Gastrocnemius medialis (tissue), 4 donors: ENCODE data around the gene NAA40. TPM values are rescaled to one million over a fixed set of nuclear protein-coding genes. Genes with fewer than 3 reads are reported as not detected.

Source experiments
- ATAC-seq, 2 donors: fragments of 150-250 bp; one replicate each; pipeline ENCODE4 v1.9.1; 2016
- DNase-seq, 2 donors: peaks; one replicate each; pipeline ENCODE4 v3.0.0-alpha.2; 2019
- H3K27ac ChIP-seq, 4 donors: fragments of 200-600 bp; sonication (generic); 1 replicate in 1 of 4; 2 replicates in 3 of 4; pipeline ENCODE4 v1.5.1; 2016 to 2018; ENCODE audit warnings: mild to moderate bottlenecking in 2 of 4, moderate library complexity in 1 of 4
- H3K27me3 ChIP-seq, 3 donors: fragments of 200-600 bp; sonication (generic) in 2 of 3; 1 replicate in 1 of 3; 2 replicates in 2 of 3; pipeline versions ENCODE4 v1.5.1 to v1.6.0; 2016 to 2019; ENCODE audit warnings: mild to moderate bottlenecking in 1 of 3, moderate library complexity in 1 of 3
- H3K36me3 ChIP-seq, 2 donors: fragments of 200-600 bp; sonication (generic) in 1 of 2; one replicate each; pipeline ENCODE4 v1.5.1; 2017 to 2018
- H3K4me1 ChIP-seq, 2 donors: fragments of 200-600 bp; sonication (generic) in 1 of 2; one replicate each; pipeline ENCODE4 v1.5.1; 2016 to 2017; ENCODE audit warnings: mild to moderate bottlenecking in 2 of 2
- H3K4me3 ChIP-seq, 4 donors: fragments of 200-600 bp; sonication (generic) in 3 of 4; 1 replicate in 1 of 4; 2 replicates in 3 of 4; pipeline ENCODE4 v1.5.1; 2016 to 2019; ENCODE audit warnings: mild to moderate bottlenecking in 2 of 4
- H3K9me3 ChIP-seq, 3 donors: fragments of 200-600 bp; sonication (generic) in 2 of 3; 1 replicate in 1 of 3; 2 replicates in 2 of 3; pipeline ENCODE4 v1.5.1; 2016 to 2019
- POLR2A ChIP-seq, 2 donors: fragments of 450-650 bp; IDR thresholded peaks; one replicate each; pipeline ENCODE4 v1.6.1; 2017; ENCODE audit warnings: antibody characterized with exemption in 2 of 2, mild to moderate bottlenecking in 2 of 2, moderate library complexity in 2 of 2
- in situ Hi-C, 4 donors: fragments of 200-750 bp; cut with MboI; loops; one replicate each; pipeline versions ENCODE4 v1.15.0 to v1.8.0; 2017; ENCODE audit warnings: low sequenced_read_pairs in 4 of 4
- intact Hi-C: fragments of 100-400 bp; cut with DNase I; formaldehyde crosslinking; loops from one replicate; pipeline ENCODE4 v1.15.1; 2023; ENCODE audit warnings: low total_unique reads
- total RNA-seq, 4 donors: library from RNA; depleted of rRNA; stranded (reverse); fragments of >200 nt; gene quantifications; one replicate each; pipeline versions ENCODE4 v1.1.0 to v1.2.3, GENCODE V29; 2016
- TF ChIP-seq, protein P1 (sequence below), 5 experiments: fragments of 450-650 bp in 3 of 5; fragments of 200-600 bp in 2 of 5; sonication (generic) in 2 of 5; IDR thresholded peaks in 4 of 5; conservative IDR thresholded peaks in 1 of 5; 1 replicate in 4 of 5; 2 replicates in 1 of 5; pipeline ENCODE4 v1.5.1; 2016 to 2019; ENCODE audit warnings: antibody characterized with exemption in 5 of 5, mild to moderate bottlenecking in 3 of 5, moderate library complexity in 3 of 5

Gene NAA40
- total RNA-seq, 4 donors from 2014 or later: 4.9 to 11.4 (median 6.5) TPM

GRCh38 chr11:63907808-63908530 is 30.8 kb upstream of the NAA40 start:
- H3K4me1 ChIP-seq: no peaks in the 10 kb centered on the region

DNA sequence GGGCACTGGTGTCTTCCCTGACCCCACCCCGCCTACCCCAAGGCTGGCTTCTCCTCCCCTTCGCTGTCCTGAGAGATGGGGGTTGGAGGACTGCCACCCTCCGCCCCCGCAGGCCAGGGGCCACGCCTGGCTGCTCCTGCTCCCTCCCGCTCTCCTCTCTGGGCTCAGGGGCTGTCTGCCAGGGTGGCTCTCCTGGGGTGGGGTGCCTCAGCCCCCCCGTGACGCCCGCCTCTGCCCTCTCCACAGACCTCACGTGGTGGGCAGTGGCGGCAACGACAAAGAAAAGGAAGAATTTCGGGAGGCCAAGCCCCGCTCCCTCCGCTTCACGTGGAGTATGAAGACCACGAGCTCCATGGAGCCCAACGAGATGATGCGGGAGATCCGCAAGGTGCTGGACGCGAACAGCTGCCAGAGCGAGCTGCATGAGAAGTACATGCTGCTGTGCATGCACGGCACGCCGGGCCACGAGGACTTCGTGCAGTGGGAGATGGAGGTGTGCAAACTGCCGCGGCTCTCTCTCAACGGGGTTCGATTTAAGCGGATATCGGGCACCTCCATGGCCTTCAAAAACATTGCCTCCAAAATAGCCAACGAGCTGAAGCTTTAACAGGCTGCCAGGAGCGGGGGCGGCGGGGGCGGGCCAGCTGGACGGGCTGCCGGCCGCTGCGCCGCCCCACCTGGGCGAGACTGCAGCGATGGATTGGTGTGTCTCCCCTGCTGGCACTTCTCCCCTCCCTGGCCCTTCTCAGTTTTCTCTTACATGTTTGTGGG is 30.0 kb upstream of the NAA40 start:
- Histone ChIP-seq H3K4me1 (no peaks in the 10 kb centered on the region), H3K4me3 (no peak overlapping the region), H3K9me3 (no peaks in the 10 kb centered on the region), H3K27me3 (no peaks in the 10 kb centered on the region), H3K27ac (no peak overlapping the region), H3K36me3 (peaks cover 0 to 56% of the 10 kb centered on the region in 2 donors)
- in situ Hi-C loops (no loop called here), intact Hi-C loops (loop anchor here (5.0 kb wide), 1 partner anchor 33 kb away; no protein-coding TSS in a partner anchor)
- no peak for ATAC-seq
- DNase-seq: no peak
- TF ChIP-seq, protein P1, sequence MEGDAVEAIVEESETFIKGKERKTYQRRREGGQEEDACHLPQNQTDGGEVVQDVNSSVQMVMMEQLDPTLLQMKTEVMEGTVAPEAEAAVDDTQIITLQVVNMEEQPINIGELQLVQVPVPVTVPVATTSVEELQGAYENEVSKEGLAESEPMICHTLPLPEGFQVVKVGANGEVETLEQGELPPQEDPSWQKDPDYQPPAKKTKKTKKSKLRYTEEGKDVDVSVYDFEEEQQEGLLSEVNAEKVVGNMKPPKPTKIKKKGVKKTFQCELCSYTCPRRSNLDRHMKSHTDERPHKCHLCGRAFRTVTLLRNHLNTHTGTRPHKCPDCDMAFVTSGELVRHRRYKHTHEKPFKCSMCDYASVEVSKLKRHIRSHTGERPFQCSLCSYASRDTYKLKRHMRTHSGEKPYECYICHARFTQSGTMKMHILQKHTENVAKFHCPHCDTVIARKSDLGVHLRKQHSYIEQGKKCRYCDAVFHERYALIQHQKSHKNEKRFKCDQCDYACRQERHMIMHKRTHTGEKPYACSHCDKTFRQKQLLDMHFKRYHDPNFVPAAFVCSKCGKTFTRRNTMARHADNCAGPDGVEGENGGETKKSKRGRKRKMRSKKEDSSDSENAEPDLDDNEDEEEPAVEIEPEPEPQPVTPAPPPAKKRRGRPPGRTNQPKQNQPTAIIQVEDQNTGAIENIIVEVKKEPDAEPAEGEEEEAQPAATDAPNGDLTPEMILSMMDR (IDR thresholded peaks at IDR 0.05 in 4 of 5, conservative IDR thresholded peaks at IDR 0.05 in 1 of 5): no peak
- TF ChIP-seq POLR2A (IDR thresholded peaks at IDR 0.05): no peak

More at GRCh38 chr11:63907808-63908530, 30.8 kb upstream of the NAA40 start:
- TF ChIP-seq, protein P1 (IDR thresholded peaks at IDR 0.05 in 4 of 5, conservative IDR thresholded peaks at IDR 0.05 in 1 of 5): no peak
- no peak for TF ChIP-seq POLR2A (IDR thresholded peaks at IDR 0.05)
- in situ Hi-C loops (no loop called here), intact Hi-C loops (loop anchor here (5.0 kb wide), 1 partner anchor 34 kb away; no protein-coding TSS in a partner anchor)
- DNase-seq (no peak), ATAC-seq (no peak)
- no peaks in the 10 kb centered on the region for H3K27me3 ChIP-seq
- H3K4me3 ChIP-seq: no peak overlapping the region
- no peaks in the 10 kb centered on the region for H3K9me3 ChIP-seq
- peaks cover 0 to 64% of the 10 kb centered on the region in 2 donors for H3K36me3 ChIP-seq
- no peak overlapping the region for H3K27ac ChIP-seq

DNA sequence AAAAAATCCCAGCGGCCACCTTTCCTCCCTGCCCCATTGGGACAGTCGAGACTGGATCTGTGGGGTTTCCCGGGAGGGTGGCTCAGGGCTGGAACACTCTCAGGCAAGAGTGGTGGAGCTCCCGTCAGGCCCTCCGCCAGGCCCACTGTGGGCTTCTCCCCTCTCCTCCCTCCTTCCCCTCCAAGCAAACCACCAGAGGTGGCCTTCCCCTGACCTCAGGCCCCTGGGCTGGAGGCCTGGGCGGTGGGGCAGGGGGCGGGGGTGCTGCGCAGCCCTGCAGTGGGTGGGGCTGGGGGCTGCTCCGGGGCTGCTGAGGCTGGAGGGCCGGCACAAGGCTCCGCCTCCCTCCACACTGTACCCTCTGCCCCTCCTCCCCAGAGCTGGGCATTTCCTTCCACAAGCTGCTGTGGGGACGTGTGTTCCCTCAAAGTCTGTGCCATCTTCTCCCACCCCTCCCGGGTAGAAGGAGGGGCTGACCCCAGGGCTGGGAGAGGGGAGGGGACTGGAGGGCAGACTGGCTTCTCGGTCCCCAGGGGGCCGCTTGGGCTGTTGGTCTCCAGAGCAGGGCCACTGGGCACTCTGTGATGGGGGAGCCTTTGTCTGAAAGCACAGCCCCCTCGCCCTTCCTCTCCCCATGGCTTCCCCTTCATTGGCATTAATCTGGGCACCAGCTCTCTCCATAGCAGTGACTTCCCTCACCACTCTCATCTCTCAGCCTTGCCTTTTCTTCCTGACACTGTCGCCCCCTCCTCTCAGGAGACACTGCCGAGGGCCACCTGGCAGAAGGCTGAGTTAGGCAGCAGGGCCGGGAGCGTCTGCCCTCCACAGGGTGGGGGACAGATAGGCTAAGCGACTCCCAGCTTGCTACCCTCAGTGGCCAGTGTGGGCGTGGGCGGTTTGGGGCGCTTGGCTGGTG is 29.0 kb upstream of the NAA40 start:
- intact Hi-C loops (loop anchor here (5.0 kb wide), 1 partner anchor 32 kb away; no protein-coding TSS in a partner anchor), in situ Hi-C loops (no loop called here)
- peaks cover 0 to 45% of the 10 kb centered on the region in 2 donors for H3K36me3 ChIP-seq
- no peak for ATAC-seq
- no peak overlapping the region for H3K4me3 ChIP-seq
- no peak for TF ChIP-seq POLR2A (IDR thresholded peaks at IDR 0.05)
- TF ChIP-seq, protein P1 (IDR thresholded peaks at IDR 0.05 in 4 of 5, conservative IDR thresholded peaks at IDR 0.05 in 1 of 5): no peak
- no peak for DNase-seq
- no peaks in the 10 kb centered on the region for H3K4me1 ChIP-seq
- H3K27me3 ChIP-seq: no peaks in the 10 kb centered on the region
- no peak overlapping the region for H3K27ac ChIP-seq
- no peaks in the 10 kb centered on the region for H3K9me3 ChIP-seq

DNA sequence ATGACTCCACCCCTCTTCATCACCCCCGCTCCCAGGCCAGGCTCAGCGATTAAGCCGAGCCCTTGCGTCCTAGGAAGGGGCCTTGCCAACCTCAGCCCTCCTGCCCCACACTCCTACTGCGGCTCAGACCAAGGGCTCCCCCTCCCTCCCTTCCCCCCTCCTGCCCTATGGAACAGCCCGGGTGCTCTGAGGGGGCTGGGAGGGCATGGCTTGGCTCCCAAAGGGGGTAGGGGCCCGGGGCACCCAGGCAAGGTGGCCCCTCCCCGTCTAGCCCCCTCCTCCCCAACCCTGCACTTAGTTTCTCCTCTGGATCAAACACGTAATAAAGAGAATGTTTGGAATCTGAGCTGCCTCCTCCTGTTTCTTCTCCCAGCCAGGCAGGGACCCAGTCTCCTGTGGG is 28.1 kb upstream of the NAA40 start:
- in situ Hi-C loops: no loop called here
- DNase-seq (no peak), ATAC-seq (no peak)
- Histone ChIP-seq H3K27ac (no peak overlapping the region), H3K36me3 (peaks cover 0 to 37% of the 10 kb centered on the region in 2 donors), H3K4me1 (peaks cover 0 to 2% of the 10 kb centered on the region in 2 donors), H3K9me3 (no peaks in the 10 kb centered on the region), H3K27me3 (no peaks in the 10 kb centered on the region), H3K4me3 (no peak overlapping the region)
- intact Hi-C loops: no loop called here
- TF ChIP-seq, protein P1 (IDR thresholded peaks at IDR 0.05 in 4 of 5, conservative IDR thresholded peaks at IDR 0.05 in 1 of 5): no peak
